Activated CD4-positive, CD25-positive, alpha-beta regulatory T cell treated with anti-CD3 and anti-CD28 coated beads, Interleukin-2, amount 50 U/mL, for 24 hours (primary cell): ENCODE data around the gene FOXF1.
A peak's percentile ranks its signal among the peaks of the same experiment; 100 is the strongest.

Source experiments
- ATAC-seq, 2 donors: fragments of 150-1000 bp; cut with Tn5 transposase; one replicate each; pipeline ENCODE4 v1.10.0; 2021; ENCODE audit warnings: mild to moderate bottlenecking in 1 of 2, moderate library complexity in 1 of 2

Gene FOXF1

GRCh38 chr16:86505185-86505898, 5.0 kb upstream of the FOXF1 start:
- no peak for ATAC-seq

DNA sequence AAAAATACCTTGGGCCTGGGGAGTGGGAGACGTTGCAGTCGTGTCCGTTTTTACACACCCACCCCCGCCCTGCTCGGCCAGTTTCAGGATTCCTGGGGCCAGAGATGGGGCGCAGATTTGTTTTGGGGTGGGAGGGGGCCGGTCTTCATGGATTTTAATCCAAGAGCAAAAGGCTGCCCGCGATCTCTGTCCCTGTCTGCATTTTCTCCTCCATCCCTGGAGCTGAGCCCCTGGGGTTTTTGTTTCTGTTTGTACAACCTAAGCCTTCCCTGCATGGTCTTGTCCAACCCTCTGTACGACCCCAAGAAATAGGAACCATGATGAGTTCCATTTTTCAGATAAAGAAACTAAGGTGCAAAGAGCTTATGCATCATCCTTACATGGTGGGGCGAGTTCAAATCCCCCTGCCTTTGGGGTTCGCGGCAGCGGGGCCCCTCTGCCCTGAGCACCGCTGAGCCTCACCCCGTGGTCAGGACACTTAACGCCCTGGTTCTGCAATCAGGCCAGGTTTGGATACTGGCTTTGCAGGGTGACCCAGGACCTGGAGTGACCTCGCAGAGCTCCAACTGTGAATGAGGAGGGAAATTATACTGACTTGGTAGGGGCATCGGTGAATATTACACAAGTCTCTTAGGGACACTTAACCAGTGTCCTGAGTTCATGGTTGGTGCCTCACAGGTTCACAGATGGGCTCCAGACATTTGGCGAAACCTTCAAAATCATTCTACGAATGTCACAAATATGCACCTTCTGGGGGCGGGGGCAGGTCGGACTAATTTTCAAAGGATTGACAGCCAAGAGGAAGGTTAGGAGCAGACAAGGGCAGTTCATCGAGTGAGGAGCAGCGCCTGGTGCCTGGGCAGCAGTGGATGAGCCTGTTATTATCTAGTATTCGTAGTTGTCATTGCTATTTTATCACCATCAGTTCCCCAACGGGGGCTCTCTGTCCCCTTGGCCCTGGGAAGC, 4.1 kb upstream of the FOXF1 start:
- no peak for ATAC-seq

- ATAC-seq: no peak
These were observed 2.9 kb upstream of the FOXF1 start for GRCh38 chr16:86507173-86508027.

- no peak for ATAC-seq
These were observed 2.0 kb upstream of the FOXF1 start for GRCh38 chr16:86508028-86508946.

- ATAC-seq: peak in 1 of 2 donors; percentile 37
These were observed 1.2 kb upstream of the FOXF1 start for GRCh38 chr16:86508947-86509758.

DNA sequence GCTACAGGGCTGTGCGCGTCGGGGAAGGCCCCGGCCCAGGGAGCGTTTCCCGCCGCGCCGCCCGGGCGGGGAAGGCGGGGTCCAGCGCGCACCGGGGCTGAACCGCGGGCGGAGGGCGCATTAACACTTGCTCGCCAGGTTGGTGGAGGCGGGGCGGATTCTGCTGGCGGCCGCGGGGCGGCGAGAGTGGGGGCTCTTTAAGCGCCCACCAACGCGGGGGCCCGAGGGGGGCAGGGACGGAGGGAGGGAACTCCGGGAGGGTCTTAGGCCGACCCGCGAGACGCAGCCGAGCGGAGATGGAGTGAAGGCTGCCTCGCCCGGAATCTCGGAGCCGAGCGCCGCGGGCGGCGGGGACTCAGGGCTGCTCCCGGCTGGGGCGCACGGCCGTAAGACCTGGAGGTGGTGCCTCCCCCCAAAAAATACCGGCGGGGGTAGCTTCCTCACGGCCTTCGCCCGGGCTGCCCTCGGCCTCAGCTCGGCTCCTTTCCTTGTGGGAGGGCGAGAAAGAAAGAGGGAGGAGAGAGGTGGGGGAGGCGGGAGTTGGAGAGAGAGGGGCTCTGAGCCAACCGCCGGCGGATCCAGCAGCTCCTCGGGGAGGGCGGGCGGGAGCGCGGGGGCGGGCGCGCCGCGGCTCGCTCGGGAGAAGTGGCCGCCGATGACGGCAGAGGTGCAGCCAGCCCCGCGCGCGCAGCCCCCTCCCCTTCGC, 415 bp upstream of the FOXF1 start:
- peak in 1 of 2 donors; percentile 9 for ATAC-seq

DNA sequence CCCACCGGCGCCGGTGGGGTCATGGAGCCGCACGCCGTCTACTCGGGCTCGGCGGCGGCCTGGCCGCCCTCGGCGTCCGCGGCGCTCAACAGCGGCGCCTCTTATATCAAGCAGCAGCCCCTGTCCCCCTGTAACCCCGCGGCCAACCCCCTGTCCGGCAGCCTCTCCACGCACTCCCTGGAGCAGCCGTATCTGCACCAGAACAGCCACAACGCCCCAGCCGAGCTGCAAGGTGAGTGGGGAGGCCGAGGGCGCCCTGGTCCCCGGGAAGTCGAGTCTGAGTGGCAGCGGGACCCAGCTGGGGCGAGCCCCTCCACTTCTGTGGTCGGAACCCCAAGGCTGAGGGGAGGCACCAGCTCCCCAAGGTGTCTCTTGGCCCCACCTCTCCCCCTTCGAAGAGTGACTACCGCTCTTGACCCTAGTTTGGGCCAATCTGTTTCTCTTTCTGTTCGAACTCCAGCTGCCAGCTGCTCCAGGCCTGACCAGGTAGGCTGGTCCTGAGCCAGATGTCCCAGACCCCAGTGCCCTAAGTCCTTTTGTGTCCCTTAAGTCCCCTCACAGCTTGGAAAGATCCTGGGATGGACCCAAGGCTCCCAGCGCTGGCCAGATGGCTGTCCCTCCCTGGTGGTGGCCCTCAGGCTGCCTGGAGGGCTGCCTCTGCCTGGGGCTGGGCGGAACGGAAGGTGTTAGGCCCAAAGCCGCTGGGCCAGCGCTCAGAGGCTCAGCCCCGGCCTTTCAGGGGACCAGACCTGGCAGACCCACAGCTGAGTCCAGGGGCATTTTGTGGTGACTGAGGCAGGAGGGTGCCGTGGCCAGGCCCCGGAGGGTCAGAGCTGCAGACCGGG, 1.2 kb downstream of the FOXF1 start:
- ATAC-seq: no peak

- ATAC-seq: no peak
These were observed 2.1 kb downstream of the FOXF1 start for GRCh38 chr16:86512301-86512859.

DNA sequence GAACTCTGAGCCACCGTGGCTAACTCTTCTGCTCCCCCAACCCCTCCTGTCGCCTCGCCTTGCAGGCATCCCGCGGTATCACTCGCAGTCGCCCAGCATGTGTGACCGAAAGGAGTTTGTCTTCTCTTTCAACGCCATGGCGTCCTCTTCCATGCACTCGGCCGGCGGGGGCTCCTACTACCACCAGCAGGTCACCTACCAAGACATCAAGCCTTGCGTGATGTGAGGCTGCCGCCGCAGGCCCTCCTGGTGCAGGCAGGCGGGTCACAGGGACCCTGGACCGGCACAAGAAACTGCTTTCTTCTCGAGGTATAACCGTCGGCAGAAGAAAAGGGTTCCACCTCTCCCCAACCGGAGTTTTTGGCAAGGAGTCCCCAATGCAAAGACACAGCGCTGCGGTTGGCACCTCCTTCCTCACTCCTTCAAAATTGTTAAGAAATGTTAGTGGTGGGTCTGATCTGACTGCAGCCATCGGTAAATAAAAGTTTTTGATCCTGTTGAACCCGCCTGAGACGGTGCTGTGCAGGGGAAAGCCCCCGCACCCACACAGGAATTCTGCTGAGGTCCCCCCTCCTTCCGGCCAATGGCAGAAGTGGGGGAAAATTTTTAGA, 2.6 kb downstream of the FOXF1 start:
- ATAC-seq: no peak

DNA sequence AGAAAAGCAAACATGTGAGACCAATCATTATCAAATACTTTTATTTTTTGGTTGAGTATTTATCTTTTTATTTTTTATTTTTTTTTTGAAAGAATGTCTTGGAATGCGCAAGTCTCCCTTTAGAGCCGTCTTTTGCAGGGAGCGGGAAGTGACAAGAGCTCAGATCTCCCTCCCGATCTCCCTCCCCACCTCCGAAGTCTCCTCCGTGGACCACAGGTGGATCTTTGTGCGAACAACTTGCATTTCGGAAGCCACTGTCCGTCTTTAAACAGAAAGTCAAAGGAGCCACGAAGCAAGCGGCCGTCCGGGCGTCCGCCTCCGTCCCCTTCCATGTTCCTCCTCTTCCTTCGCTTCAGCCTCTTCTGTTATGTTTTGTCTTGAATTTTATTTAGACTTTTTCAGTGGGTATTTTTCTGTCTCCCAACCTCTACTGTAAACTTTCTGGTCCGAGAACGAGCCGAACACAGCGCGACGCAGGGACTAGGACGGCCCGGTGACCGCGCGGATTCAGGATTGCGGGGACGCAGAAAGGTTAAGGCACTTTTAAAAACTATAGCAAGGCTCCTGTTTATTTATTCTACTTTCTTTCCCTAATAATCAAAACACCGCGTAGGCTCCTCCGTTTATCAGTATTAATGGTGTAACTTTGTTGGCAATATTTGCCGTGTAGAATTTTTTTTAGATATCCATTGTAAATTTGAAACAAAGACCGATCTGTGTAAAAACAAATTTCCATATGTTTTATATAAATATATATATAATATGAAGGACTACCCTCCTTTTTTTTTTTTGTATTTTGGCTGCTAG, 3.3 kb downstream of the FOXF1 start:
- no peak for ATAC-seq

DNA sequence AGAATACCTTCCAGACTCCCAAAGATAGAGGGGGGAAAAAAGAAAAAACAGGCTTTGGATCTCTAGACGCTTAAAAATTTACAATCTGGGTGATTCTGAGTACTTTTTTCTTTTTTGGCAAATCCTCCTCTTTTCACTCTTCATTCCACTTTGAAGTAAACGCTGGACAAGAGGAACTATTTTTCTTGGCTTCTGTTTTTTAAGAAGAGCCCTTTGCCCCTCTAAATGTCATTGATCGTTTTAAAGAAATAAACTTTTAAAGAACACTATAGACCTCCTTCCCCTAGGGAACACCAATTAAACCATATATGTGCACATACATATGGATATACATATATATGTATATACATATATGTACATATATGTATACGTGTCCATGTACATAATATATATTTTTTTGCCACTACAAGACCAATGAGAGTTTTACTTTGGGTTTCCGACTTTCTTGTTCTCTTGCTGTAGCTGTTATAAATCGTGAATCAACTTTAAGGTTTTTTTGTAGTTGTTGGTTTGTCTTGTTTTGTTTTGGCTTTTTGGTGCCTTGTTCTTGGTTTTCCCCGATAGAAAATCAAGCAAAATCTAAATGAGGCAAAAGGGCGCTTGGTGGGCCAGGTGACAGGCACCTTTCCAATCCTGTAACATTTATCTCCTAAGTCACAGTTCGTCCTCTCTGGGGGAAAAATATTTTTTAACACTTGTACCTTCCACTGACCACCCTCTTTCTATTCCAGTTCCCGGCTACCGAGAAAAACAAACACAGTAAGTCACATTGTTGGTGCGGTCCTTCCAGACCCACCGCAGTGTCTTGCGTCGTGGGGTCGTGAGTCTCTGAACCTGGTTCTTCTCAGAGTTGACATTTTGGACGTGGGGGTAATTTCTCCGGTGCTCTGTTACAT, 4.4 kb downstream of the FOXF1 start:
- no peak for ATAC-seq

- no peak for ATAC-seq
These were observed 5.1 kb downstream of the FOXF1 start for GRCh38 chr16:86515413-86515776.

- no peak for ATAC-seq
These were observed 5.7 kb downstream of the FOXF1 start for GRCh38 chr16:86515777-86516622.

- ATAC-seq: no peak
These were observed 6.3 kb downstream of the FOXF1 start for GRCh38 chr16:86516623-86517003.

DNA sequence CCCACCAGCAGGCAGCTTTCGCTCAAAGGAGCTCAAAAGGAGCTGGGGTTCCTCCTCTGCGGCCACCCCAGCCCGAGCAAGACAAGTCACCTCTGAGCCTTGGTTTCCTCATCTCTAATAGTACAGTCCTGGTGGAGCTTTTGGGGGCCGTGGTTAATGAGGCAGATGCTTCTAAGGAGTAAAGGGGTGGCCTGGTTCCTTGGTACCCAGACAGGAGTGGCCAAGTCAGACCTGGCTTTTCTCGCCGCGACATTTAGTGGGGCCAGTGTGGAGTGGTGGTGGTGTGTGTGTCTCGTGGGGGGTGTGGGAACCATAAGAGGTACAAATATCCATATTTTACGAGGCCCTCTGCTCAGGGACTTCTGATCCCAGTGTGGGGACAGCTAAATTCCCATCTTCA, 6.7 kb downstream of the FOXF1 start:
- no peak for ATAC-seq
